Measurements from ENCODE around the gene TUBB2B.

GRCh38 chr6:3229566-3230178, 2.2 kb upstream of the TUBB2B start:
- TF ChIP-seq TAF1 (conservative IDR thresholded peaks at IDR 0.05) (no peak), YY1 (IDR thresholded peaks at IDR 0.05) (no peak)
